HG03432 (cell line): ENCODE data around the gene GPATCH4.
"Not testable (repeated sequence)": the region's sequence is repeated elsewhere in the genome, so short reads cannot be mapped to it uniquely, and the experiment has no call there.

Source experiments
- ATAC-seq: cut with Tn5 transposase; IDR thresholded peaks from one replicate; pipeline ENCODE4 v1.9.1; 2021; ENCODE audit warnings: mild to moderate bottlenecking, moderate library complexity; ENCODE audit not compliant: unreplicated experiment

GPATCH4 gene

DNA sequence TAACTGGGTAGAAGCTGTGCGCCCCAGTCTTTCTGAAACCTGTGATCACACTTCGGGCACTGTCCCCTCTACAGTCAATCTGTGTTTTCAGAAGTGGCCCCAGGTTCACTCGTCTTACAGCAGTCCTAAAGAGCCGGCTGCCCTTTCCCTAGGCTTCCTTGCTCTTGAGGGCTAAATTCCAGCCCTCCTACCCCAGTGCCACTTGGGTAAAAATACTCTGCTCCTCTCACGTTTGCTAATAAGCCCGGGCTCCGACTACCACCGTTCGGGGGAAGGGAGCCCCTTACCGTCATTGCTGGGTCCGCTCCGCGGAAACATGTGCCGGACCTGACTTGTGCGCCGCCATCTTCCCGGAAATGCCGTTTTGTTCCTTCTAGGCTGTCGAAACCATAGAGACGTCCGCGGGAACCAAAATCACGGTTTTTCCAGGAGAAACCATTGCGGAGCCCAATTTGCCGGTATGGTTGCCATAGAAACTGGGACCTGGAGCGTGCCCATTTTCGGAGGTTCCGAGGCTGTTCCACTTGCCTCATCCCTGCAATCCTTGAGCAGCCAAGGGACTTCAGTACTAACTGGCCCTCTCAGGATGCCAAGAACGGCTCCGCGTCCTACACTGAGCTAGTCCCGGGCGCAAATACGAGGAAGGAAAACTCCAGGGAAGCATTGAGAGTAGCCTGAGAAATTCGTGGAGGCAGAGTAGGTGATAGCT is at the start of gene GPATCH4:
Gene GPATCH4 (minus strand): TSS at position 358 of the 709 bp plus-strand sequence.
- peak; percentile 68 for ATAC-seq

DNA sequence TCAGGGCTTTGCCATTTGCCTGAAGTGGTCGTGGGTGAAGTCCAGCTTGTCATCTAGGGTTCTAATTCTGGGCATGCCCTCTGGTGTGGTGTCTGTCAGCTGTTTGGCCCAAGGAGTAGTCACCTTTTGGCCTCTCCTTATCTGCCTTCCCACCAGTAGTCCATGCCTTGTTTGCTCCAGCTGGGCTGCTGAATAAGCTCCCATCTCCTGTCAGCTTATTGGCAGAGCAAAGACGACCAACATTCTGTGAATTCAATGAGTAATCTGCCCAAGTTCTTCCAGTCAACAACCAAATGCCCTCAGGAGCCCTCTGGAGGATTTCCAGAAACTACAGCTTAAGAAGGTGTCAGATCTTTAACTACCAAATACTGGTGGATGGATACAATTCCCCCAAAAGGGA is 47.7 kb upstream of the GPATCH4 start:
- ATAC-seq: no peak

DNA sequence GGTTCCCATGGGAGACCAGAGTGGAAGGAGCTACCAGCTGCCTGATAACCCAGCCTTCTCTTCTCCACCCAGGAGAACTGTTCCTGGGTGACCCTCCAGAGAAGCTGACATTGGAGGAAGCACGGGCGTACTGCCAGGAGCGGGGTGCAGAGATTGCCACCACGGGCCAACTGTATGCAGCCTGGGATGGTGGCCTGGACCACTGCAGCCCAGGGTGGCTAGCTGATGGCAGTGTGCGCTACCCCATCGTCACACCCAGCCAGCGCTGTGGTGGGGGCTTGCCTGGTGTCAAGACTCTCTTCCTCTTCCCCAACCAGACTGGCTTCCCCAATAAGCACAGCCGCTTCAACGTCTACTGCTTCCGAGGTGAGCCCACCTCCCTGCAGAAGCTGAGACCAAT is 47.2 kb upstream of the GPATCH4 start:
- ATAC-seq: no peak

DNA sequence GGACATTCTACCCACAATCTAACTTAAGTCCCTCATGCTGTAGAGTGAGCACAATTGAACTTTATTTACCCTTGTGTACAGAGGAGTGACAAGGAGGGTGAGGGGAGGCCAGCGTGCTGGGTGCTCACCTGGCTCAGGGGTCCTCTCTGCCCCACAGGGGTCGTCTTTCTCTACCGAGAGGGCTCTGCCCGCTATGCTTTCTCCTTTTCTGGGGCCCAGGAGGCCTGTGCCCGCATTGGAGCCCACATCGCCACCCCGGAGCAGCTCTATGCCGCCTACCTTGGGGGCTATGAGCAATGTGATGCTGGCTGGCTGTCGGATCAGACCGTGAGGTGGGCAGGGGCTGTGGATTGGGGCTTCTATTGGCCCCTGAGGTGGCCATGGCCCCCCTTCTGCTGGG is 46.1 kb upstream of the GPATCH4 start:
- no peak for ATAC-seq

DNA sequence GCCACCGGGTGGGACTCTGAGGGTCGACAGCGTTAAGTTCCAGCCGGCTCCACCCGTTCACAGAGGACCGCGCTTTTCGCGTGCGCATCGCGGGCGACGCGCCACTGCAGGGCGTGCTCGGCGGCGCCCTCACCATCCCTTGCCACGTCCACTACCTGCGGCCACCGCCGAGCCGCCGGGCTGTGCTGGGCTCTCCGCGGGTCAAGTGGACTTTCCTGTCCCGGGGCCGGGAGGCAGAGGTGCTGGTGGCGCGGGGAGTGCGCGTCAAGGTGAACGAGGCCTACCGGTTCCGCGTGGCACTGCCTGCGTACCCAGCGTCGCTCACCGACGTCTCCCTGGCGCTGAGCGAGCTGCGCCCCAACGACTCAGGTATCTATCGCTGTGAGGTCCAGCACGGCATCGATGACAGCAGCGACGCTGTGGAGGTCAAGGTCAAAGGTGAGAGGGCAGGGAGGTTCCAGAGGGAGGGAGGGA is 45.5 kb upstream of the GPATCH4 start:
- no peak for ATAC-seq

DNA sequence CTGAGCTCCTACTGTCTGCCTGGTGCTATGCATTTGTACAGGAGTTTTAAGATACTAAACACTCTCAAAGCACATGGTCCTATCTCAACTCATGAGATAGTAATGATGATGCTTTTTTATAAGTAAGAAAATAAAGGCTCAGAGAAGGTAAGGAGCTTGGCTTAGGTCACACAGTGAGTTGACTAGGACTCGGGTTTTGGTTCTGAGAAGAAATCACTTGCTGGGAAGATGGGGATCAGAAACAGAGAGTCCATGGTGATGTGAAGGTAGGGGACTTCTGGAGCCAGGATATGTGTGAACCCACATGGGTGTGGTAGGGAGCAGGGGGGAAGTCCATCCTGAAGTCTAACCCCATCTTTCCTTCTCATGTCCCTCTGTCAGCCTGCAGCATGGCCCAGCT is 44.4 kb upstream of the GPATCH4 start:
- ATAC-seq: no peak

DNA sequence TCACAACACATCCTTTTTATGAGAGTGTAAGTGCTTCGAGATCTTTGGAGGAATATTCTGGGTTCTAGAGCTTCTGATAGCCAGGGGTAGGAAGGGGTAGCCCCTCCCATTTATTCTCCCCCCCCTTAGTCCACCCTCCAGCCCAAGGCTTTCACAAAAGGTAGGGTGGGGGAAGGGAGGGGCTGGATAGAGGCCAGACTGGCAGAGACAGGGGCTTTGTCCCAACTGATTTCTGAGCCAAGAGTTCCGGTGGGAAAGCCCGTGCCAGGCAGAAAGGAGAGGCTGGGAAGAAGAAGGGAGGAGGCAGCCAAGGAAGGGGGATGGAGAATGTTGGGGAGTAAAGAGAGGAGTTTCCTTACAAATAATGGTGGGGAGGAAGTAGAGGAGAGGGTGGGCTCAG is 43.8 kb upstream of the GPATCH4 start:
- ATAC-seq: no peak

DNA sequence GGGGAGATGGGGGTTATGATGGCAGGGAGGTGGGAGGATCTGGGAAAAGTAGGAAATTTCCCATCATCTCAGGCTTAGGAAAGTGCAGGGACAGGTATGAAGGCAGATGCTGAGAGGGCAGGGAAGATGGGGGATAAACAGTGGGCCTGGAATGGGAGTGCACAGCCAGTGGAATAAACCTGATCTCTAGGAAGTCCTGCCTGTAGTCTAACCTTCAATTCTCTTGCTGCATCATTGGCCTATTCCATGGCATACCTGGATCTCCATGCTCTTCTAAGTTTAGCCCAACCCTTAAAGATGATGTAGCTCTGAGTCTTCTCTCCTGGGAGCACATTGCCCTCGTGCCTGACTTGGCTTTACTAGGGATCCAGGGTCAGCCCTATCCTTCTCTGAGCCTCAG is 43.4 kb upstream of the GPATCH4 start:
- ATAC-seq: no peak

DNA sequence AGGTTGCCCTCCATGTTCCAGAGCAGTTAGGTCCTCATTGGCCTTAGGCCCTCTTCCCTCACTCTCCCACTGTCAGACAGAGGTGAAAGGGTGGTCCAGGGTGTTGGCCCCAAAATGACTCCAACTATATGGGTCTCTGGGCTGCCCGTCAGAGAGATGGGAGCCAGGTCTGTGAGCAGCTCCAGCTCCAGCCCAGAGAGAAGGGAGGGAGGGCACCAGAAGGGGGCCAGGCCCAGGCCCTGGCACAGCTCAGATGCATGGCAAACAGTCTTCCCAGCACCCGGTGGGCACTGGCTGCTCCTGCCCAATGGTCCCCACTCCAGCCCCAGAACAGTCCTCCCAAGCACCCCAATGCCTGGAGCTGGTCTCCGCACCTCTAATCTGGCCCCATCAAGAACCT is 42.9 kb upstream of the GPATCH4 start:
- no peak for ATAC-seq

DNA sequence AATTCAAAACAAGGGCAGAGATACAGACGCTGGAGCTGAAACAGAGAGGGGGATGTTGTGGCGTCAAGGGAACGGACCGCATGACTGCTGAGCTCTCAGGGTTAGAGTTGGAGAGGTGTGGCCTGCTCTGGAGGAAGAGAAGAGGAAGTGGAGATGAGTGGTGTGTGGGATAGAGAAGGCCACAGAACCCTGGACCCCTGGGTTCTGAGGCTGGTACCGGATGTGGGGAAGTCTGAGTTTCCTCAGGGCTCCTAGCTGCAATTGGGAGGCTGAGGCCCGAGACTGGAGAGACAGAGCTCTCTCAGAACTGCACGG is 42.5 kb upstream of the GPATCH4 start:
- ATAC-seq: no peak

DNA sequence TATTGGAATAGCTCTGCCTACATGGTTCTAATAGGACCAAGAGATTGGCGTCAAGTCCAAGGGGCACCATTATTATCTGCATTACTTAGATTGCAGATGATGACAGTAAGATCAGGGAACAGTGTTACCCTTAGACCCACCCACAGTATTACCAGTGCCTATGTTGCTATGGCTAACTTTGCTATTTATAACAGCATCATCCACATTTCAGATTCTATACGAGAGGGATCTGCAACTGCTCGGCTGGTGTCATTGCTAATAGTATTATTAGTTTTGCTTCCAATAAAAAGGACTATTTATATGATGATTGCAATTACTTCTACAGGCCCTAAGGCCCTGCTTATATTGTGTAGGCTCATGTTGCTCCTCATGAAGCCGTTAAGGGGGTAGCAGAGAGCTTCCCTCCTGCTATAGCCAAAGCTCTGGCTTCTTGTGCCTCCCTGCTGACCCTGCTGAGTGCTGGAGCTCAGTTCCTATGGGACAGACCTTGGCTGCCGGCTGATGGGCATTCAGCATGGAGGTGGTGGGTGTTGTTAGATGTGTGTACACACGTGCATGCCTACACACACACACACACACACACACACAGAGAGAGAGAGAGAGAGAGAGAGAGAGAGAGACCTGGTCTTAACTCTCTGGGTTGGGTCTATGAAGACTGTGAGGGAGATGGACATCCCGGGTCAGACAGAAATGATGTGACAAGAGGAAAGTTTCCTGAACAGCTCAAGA is 41.9 kb upstream of the GPATCH4 start:
- no peak for ATAC-seq

DNA sequence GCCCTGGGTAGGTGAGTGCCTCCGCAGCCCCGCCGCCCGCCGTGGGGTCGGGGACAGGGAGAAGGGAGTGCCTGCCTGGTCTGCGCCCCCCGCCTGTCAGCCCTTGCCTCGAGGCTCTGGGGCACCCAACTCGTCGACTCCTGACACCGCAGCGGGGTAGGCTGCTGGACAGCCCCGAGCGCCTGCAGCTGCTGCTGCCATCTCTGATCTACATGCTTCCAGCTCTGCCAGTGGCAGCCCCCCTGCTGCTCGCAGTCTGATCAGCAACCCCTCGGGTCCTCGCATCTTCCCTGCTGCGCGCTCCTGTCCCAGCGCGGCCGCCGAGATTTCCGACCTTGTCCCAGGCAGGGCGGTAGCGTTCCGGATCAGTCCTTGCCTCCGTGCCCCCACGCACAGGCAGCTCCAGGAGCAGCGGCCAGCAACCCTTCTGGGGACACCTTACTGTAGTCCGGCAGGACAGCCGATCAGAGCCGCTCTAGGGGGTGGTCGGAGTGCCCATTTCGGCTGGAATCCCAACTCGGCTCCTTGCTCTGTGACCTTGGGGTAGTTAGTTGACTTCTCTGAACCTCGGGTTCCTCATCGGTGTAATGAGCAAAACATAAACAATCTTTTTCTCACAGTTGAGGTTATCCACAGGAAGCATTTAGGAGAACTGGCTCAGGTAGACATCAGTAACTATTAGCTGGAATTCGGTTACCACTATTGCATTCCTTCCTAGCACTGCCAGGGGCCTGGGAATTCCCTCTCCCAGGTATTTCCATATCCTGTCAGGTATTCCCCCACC is 41.2 kb upstream of the GPATCH4 start:
- no peak for ATAC-seq

DNA sequence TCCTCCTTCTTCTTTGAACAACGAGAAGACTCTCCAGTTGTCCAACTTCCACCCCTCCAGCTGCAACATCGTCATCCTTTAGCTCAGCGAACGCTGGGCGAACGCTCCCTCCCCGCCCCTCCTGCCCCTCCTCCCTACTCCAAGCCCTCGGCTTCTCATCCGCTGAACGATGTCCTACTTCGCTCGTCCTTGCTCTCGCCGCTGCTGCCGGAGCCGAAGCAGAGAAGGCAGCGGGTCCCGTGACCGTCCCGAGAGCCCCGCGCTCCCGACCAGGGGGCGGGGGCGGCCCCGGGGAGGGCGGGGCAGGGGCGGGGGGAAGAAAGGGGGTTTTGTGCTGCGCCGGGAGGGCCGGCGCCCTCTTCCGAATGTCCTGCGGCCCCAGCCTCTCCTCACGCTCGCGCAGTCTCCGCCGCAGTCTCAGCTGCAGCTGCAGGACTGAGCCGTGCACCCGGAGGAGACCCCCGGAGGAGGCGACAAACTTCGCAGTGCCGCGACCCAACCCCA is 40.5 kb upstream of the GPATCH4 start, which contains the start of gene BCAN:
Gene BCAN (plus strand): TSS at position 357 of the 504 bp plus-strand sequence. CDS start 3,938 bp downstream, outside the sequence.
- no peak for ATAC-seq

DNA sequence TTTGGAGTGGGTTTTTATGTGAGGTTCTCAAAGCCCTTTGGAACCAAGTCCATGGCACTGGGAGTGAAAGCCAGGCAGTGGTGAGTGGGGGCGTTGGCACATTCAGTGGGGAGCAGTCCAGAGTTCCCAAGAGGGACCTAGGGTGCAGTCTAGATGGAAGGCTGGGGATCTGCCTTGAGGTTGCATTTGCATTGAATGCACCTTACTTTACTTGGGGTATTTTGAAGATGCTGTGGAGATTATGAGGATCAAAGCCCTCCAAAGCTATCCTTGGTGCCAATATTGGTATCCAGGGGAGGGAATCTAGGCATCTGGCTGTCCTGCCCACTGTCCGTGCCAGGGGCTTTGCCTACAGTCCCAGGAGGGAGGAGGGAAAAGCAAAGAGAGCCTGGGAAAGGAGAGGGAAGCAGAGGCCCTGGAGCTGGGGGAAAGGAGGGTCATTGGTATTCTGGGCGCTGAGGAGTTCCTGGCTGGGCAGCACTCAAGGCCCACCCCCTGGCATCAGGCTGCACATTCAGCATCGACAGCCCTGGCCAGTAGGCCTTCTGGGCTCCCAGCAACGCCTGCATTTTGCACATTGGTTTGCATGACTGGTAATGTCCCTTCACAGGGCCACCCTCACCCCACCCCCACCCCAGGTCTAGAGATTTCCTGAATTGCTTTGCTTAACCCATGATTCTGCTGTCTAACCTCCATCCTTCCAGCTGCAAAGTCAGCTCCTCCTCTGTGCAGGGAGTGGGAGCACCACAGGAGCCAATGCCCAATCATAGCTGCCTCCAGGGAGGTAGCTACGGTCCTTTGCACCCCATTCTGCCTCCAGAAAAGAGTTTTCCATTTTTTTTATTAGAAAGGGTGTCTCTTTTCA is 39.8 kb upstream of the GPATCH4 start:
- ATAC-seq: no peak

DNA sequence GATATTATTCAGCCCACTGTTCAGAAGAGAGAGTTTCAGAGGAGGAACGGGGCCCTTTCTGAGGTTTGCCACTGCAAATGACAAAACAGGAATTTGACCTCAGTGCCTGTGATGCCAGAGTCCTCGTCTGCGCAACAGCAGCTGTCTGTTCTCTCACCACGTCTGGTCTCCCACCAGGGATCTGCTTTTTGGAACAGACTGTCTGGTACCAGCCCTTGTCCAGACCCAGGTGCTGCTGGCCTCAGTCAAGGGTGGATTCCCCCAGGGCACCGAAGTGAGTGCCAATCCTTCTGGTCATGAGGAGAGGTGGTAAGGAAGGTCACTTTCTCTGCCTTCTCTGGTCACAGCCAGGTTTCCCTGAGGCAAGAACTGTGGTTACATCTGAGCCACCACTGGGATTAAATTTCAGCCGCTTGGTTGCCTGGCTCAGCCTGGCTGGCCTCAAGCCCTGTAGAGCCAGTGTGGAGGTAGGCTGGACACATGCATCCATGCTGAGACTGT is 38.4 kb upstream of the GPATCH4 start:
- no peak for ATAC-seq

DNA sequence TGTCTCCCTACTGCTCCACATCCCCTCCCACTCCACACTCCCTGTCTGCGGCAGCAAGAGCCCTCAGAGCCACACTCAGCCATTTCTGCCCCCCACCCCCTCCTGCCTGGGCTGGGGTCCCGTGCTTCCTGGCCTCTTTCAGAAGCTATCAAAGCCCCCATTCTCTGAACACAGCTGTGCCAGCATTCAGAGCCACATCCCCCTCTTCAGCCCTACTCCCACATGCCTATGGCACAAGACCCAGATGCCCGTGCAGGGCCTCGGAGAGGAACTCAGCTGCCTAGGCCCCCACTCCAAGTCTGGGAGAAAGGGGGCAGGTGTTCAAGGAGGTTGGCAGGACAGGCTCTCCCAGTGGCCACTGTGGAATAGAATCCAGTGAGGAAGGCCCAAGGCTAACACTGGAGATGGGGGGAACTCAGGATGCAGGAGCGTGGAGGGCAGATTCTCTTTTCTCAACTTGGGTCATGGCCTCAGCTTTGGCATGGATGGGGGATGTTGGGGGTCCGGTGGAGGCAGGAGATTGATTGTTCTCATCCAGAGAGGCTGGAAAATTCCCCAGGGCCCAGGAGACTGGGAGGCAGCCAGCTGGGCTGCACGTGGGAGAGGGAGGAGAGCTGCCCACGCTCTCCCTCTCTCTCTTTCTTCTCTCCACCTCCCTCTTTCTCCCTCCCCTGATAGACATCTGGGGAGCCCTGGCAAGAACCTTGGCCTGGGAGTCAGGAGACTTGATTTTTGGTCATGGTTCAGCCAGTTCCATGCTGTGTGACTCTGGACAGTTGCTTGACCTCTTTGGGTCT is 37.1 kb upstream of the GPATCH4 start:
- ATAC-seq: no peak

DNA sequence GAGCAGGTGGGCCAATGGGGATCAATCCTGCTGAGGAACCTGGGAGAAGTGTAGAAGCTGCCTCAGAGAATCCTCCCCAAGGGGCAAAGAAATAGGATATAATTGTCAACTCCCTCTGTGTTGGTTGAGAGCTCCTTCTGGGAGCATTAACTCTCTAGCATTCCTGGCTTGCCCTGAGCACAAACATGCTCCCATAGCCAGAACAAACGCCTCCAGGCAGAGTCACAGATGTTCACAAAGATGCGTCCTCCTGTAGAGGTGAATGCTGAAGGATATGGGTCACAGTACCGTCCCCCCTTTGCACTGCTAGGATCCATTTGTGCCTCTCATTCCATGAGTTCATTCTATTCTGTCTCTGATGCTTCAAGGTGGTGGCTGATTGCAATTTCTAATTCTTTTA is 31.1 kb upstream of the GPATCH4 start:
- no peak for ATAC-seq

DNA sequence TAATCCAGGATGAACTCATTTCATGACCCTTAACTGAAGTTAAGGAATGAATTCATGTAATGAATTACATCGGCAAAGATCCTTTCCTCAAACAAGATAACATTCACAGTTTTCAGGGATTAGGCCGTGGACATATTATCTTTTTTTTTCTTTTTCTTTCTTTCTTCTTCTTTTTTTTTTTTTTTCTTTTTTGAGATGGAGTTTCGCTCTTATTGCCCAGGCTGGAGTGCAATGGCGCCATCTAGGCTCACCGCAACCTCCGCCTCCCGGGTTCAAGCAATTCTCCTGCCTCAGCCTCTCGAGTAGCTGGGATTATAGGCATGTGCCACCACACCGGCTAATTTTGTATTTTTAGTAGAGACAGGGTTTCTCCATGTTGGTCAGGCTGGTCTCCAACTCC is 29.9 kb upstream of the GPATCH4 start:
- ATAC-seq: not testable (repeated sequence)

DNA sequence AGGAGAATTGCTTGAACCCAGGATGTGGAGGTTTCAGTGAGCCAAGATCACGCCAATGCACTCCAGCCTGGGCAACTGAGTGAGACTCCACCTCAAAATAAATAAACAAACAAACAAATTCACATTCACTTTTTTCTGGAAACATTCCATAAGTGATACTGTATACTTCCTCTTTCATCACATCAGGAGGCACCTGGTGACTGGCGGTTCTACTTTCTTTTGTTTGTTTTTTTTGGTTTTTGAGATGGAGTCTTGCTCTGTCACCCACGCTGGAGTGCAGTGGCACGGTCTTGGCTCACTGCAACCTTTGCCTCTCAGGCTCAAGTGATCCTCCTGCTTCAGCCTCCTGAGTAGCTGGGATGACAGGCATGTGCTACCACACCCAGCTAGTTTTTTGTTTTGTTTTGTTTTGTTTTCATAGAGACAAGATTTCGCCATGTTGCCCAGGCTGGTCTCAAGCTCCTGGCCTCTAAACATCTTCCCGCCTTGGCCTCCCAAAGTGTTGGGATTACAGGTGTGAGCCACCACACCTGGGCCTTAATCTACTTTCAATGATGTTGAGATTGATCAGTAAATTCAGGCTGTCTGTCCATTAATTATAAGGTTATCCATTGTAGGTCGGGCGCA is 28.7 kb upstream of the GPATCH4 start:
- ATAC-seq: no peak
